B cell (primary cell): ENCODE data around the gene C1orf226. TPM values are rescaled to one million over a fixed set of nuclear protein-coding genes. Genes with fewer than 3 reads are reported as not detected.
A peak's percentile ranks its signal among the peaks of the same experiment; 100 is the strongest.

ENCODE experiments used
- ATAC-seq: fragments of 200-7000 bp; cut with Tn5 transposase; one replicate; pipeline ENCODE4 v1.10.0; 2021; ENCODE audit warnings: low read depth, mild to moderate bottlenecking, moderate number of reproducible peaks, moderate library complexity
- CTCF ChIA-PET: fragments of 350-600 bp; sonication (Branson Sonifier 250); formaldehyde crosslinking; loops from one replicate; lab custom pipeline; 2021; ENCODE audit warnings: antibody characterized with exemption, inconsistent platforms; lab: Charles Lee
- POLR2A ChIA-PET: fragments of 350-600 bp; sonication (Branson Sonifier 250); formaldehyde crosslinking; loops from one replicate; lab custom pipeline; 2021; ENCODE audit warnings: antibody characterized with exemption; lab: Charles Lee
- DNase-seq: peaks from one replicate; pipeline ENCODE4 v3.0.0; 2013
- H2AFZ ChIP-seq: 2 replicates; pipeline ENCODE4 v1.6.1; 2012; ENCODE audit warnings: mild to moderate bottlenecking, low read depth, low read length; ENCODE audit not compliant: insufficient read depth, poor library complexity, severe bottlenecking
- H3K27ac ChIP-seq, 2 donors: 1 replicate in 1 of 2; 2 replicates in 1 of 2; pipeline ENCODE4 v1.5.1; 2012 to 2013; ENCODE audit warnings: low read length in 2 of 2, mild to moderate bottlenecking in 2 of 2, moderate library complexity in 1 of 2
- H3K27me3 ChIP-seq, 4 experiments: fragments of 200-600 bp in 1 of 4; sonication (generic) in 1 of 4; replicated peaks in 1 of 4; 1 replicate in 2 of 4; 2 replicates in 2 of 4; pipeline versions ENCODE4 v1.6.1 to v1.7.0; 2013 to 2016; ENCODE audit warnings: low read length in 3 of 4, mild to moderate bottlenecking in 2 of 4, mixed read lengths in 1 of 4, moderate library complexity in 1 of 4; ENCODE audit not compliant: insufficient read depth in 4 of 4, control insufficient read depth in 3 of 4; ENCODE audit errors: control extremely low read depth in 1 of 4
- H3K36me3 ChIP-seq, 2 experiments: replicated peaks in 1 of 2; 1 replicate in 1 of 2; 2 replicates in 1 of 2; pipeline versions ENCODE4 v1.6.1 to v1.7.1; 2013; ENCODE audit warnings: low read length in 1 of 2; ENCODE audit not compliant: insufficient read depth in 2 of 2, control insufficient read depth in 1 of 2; ENCODE audit errors: control extremely low read depth in 1 of 2, extremely low read depth in 1 of 2
- H3K4me1 ChIP-seq, 2 donors: fragments of 200-600 bp in 1 of 2; sonication (generic) in 1 of 2; 1 replicate in 1 of 2; 2 replicates in 1 of 2; pipeline versions ENCODE4 v1.5.1 to v1.6.1; 2013 to 2017; ENCODE audit warnings: low read length in 2 of 2; ENCODE audit not compliant: control insufficient read depth in 2 of 2, insufficient read depth in 2 of 2
- H3K4me2 ChIP-seq: replicated peaks from 2 replicates; pipeline ENCODE3; 2012; ENCODE audit warnings: mild to moderate bottlenecking, low read depth, low read length; ENCODE audit not compliant: poor library complexity, severe bottlenecking
- H3K4me3 ChIP-seq, 5 experiments: fragments of 200-600 bp in 1 of 5; sonication (generic) in 1 of 5; 1 replicate in 3 of 5; 2 replicates in 2 of 5; pipeline versions ENCODE4 v1.5.1 to v1.7.0; 2011 to 2016; ENCODE audit warnings: low read length in 4 of 5, mild to moderate bottlenecking in 4 of 5, low read depth in 2 of 5, control low read depth in 1 of 5, moderate library complexity in 1 of 5; ENCODE audit not compliant: insufficient read depth in 1 of 5; ENCODE audit errors: control extremely low read depth in 1 of 5, extremely low read depth in 1 of 5
- H3K79me2 ChIP-seq: fragments of 200-600 bp; sonication (generic); one replicate; pipeline ENCODE4 v1.6.0; 2016; ENCODE audit warnings: low read length; ENCODE audit not compliant: control insufficient read depth, insufficient read depth
- H3K9ac ChIP-seq: fragments of 200-600 bp; sonication (generic); 2 replicates; pipeline ENCODE4 v1.6.1; 2017; ENCODE audit warnings: mild to moderate bottlenecking, low read length, moderate library complexity
- H3K9me3 ChIP-seq, 3 donors: one replicate each; pipeline versions ENCODE4 v1.6.1 to v1.7.1; 2013; ENCODE audit warnings: low read length in 2 of 3; ENCODE audit not compliant: control insufficient read depth in 2 of 3, insufficient read depth in 1 of 3; ENCODE audit errors: control extremely low read depth in 1 of 3
- H4K20me1 ChIP-seq: 2 replicates; pipeline ENCODE4 v1.6.0; 2012; ENCODE audit warnings: mild to moderate bottlenecking, low read length; ENCODE audit not compliant: insufficient read depth, control insufficient read depth, poor library complexity, severe bottlenecking
- H3K27ac Mint-ChIP-seq: one replicate; pipeline ENCODE4 v1.8.0; 2021; ENCODE audit warnings: mixed read lengths
- H3K27me3 Mint-ChIP-seq: one replicate; pipeline ENCODE4 v1.8.0; 2021; ENCODE audit warnings: mixed read lengths
- H3K4me1 Mint-ChIP-seq: one replicate; pipeline ENCODE4 v1.8.0; 2021; ENCODE audit warnings: mixed read lengths
- H3K4me3 Mint-ChIP-seq: one replicate; pipeline ENCODE4 v1.8.0; 2021; ENCODE audit warnings: mixed read lengths
- H3K9me3 Mint-ChIP-seq: one replicate; pipeline ENCODE4 v1.8.0; 2022; ENCODE audit warnings: mixed read lengths; ENCODE audit not compliant: insufficient read depth
- EZH2 ChIP-seq: IDR thresholded peaks from 2 replicates; pipeline ENCODE4 v1.6.1; 2012; ENCODE audit warnings: borderline replicate concordance, low read depth, mild to moderate bottlenecking, moderate library complexity, low read length; ENCODE audit not compliant: insufficient read depth, poor library complexity, severe bottlenecking
- whole genome bisulfite sequencing: methylation state at CpG from one replicate; pipeline ENCODE4 v1.1.5; 2013; ENCODE audit warnings: missing lambda C conversion rate; ENCODE audit not compliant: insufficient coverage; 5-methylcytosine and 5-hydroxymethylcytosine counted together
- intact Hi-C: fragments of 100-400 bp; cut with micrococcal nuclease; formaldehyde crosslinking; loops from one replicate; pipeline ENCODE4 v1.10.0; 2022
- polyA plus RNA-seq: library from polyadenylated mRNA; depleted of rRNA; stranded (reverse); fragments of >200 nt; gene quantifications from 2 replicates; pipeline ENCODE4 v1.2.3, GENCODE V29; 2012
- total RNA-seq, 2 donors: library from RNA; stranded (reverse); fragments of 120-200 nt in 1 of 2; gene quantifications; 1 replicate in 1 of 2; 2 replicates in 1 of 2; pipeline versions ENCODE4 v1.2.3 to v1.2.4, GENCODE V29; 2013 to 2022
- TF ChIP-seq, protein P1 (sequence below): fragments of 200-600 bp; IDR thresholded peaks from one replicate; pipeline ENCODE4 v1.8.0; 2022; ENCODE audit warnings: antibody characterized with exemption, mild to moderate bottlenecking

Gene C1orf226
- total and polyA plus RNA-seq, 2 donors (not counting 1 experiment from before 2014, with no cell fraction given), result 0.01 to 0.10 TPM

DNA sequence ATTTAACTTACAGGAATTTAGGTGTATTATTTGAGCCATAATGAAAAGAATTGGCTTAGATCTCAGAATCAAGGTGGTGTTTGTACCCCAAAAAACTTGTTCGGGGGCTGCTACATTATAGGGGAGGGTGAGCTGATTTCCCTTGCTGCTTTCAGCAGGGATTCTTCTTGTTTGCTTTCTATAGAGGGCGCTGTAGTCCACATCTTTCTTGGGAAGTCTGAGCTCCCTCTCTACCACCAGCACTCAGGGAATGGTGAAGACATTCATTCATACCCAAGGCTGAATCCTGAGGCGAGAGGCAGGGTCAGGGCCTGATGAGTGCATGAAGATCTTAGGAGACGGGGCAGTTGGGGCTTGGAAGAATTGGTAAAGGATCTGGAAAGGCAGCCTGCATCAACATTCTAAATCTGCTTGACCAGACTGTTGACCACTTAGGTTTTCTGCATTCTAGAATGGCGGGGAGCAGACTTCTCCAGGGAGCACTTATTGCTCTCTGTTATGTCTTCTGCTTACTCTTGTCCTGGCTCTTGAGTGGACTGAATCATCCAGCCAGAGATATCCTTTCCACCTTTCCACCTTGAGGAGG is 23.8 kb upstream of the C1orf226 start:
- Histone ChIP-seq H3K27me3 (no peaks in the 10 kb centered on the region), H3K9me3 (no peaks in the 10 kb centered on the region), H3K36me3 (no peaks in the 10 kb centered on the region), H3K4me2 (no peak overlapping the region), H2AFZ (no peak overlapping the region), H3K4me1 (no peaks in the 10 kb centered on the region), H3K27ac (no peak overlapping the region), H4K20me1 (no peaks in the 10 kb centered on the region), H3K9ac (no peak overlapping the region), H3K4me3 (no peak overlapping the region), H3K79me2 (no peaks in the 10 kb centered on the region)
- H3K4me3 Mint-ChIP-seq, result no peak overlapping the region
- ChIA-PET POLR2A (no interaction called here), CTCF (interaction anchor here (0.6 kb wide), 1 partner anchor 790 kb away, joined by 3 read pairs; no protein-coding TSS in a partner anchor)
- H3K27me3 Mint-ChIP-seq, result peaks cover 27% of the 10 kb centered on the region
- no peak for ATAC-seq
- H3K4me1 Mint-ChIP-seq, result peaks cover 5% of the 10 kb centered on the region
- no peak for TF ChIP-seq EZH2
- TF ChIP-seq, protein P1, sequence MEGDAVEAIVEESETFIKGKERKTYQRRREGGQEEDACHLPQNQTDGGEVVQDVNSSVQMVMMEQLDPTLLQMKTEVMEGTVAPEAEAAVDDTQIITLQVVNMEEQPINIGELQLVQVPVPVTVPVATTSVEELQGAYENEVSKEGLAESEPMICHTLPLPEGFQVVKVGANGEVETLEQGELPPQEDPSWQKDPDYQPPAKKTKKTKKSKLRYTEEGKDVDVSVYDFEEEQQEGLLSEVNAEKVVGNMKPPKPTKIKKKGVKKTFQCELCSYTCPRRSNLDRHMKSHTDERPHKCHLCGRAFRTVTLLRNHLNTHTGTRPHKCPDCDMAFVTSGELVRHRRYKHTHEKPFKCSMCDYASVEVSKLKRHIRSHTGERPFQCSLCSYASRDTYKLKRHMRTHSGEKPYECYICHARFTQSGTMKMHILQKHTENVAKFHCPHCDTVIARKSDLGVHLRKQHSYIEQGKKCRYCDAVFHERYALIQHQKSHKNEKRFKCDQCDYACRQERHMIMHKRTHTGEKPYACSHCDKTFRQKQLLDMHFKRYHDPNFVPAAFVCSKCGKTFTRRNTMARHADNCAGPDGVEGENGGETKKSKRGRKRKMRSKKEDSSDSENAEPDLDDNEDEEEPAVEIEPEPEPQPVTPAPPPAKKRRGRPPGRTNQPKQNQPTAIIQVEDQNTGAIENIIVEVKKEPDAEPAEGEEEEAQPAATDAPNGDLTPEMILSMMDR, result peak; percentile 24
- peak; percentile 8 for DNase-seq
- intact Hi-C loops, result no loop called here
- no peak overlapping the region for H3K27ac Mint-ChIP-seq
- no peaks in the 10 kb centered on the region for H3K9me3 Mint-ChIP-seq
- WGBS, result 52% methylated on average over 2 of the region's 5 CpGs

DNA sequence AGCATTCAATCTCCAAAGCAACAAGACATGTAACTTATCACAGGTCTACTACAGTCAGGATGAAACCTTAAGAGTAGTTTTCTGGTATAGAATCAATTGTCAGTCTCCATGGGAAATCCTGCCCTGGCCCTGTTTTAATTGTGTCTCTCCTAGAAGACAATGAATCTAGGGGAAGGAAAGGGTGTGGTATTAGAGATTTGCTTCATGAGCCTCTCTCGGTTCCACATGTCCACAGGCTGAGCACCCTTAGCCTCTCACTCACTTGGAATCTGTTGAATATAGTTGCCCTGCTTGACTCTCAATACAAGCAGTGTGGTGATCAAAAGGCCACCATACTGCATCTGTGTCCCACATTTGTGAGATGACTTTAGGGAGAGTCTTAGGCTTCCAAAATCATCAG is 22.6 kb upstream of the C1orf226 start:
- Mint-ChIP-seq H3K4me1 (peaks cover 5% of the 10 kb centered on the region), H3K27ac (no peak overlapping the region), H3K27me3 (peaks cover 31% of the 10 kb centered on the region), H3K4me3 (no peak overlapping the region), H3K9me3 (no peaks in the 10 kb centered on the region)
- Histone ChIP-seq H3K4me2 (no peak overlapping the region), H3K27ac (no peak overlapping the region), H4K20me1 (no peaks in the 10 kb centered on the region), H3K9ac (no peak overlapping the region), H2AFZ (no peak overlapping the region), H3K79me2 (no peaks in the 10 kb centered on the region), H3K27me3 (no peaks in the 10 kb centered on the region), H3K9me3 (no peaks in the 10 kb centered on the region), H3K4me3 (no peak overlapping the region), H3K4me1 (no peaks in the 10 kb centered on the region), H3K36me3 (no peaks in the 10 kb centered on the region)
- ATAC-seq (no peak), DNase-seq (no peak)
- POLR2A ChIA-PET, result no interaction called here
- CTCF ChIA-PET, result no interaction called here
- intact Hi-C loops, result no loop called here
- no peak for TF ChIP-seq EZH2
- TF ChIP-seq, protein P1, result no peak
- no CpG with 5 or more reads among the region's 1 CpG for WGBS
